DMS114 treated with DMSO at 0.1 percent for 48 hours (cell line): ENCODE results near the gene LGALS9B.
"Not testable (repeated sequence)": the region's sequence is repeated elsewhere in the genome, so short reads cannot be mapped to it uniquely, and the experiment has no call there.

Experiments used
- DNase-seq: peaks from one replicate; lab custom pipeline; 2025; ENCODE audit not compliant: unreplicated experiment; lab: John Stamatoyannopoulos, UW

LGALS9B gene

DNA sequence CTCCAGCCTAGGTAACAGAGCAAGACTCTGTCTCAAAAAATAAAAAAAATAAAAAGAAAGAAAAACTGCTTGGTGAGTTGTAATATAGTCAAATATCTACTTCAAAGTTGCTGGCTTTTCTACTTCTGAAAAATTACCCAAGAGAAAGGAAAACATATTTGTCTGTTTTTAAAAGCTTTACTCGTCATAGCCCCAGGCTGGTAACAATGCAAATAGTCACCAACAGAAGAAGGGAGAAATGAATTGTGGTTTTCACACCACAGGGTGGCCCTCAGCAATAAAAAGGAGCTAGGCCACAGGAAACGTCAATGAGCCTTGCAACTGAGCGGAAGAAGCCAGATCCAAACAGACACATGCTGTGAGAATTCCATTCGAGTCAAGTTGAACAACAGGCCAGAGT, 1.8 kb upstream of the LGALS9B start:
- not testable (repeated sequence) for DNase-seq

DNA sequence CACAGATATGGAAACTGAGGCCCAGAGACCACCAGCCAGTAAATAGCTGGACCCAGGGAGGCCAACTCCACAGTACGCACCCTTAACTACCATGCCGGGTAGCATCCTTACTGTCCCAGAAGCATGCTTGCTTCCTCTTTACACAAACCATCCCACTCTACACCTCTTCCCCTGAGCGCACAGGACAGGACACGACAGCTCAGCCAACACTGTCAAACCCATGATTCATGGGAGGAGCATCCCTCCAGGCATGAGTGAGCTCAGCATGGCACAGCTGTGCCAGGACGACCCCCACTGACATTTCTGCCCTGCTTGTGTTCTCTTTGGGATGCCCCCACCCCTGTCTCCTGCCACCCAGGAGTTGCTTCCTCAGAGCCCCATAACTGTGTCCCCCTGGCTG, 340 bp downstream of the LGALS9B start:
- DNase-seq = not testable (repeated sequence)

DNA sequence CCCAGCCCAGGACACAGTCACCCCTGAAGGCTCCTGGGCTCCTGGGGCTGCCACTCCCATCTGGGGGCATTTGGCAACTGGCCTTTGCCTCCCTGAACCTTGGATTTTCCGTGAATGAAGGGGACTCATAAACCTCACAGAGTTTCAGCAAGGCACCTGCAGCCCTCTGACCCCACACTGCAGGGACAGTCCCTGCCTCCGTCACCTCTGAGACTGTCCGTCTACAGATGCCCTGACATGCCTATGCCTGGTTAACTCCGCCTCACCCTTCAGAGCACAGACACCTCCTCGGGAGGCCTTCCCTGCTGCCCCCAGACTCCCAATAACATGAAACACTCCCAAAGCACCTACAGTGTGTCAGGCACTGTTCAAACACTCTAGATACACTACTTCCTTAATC, 786 bp downstream of the LGALS9B start:
- DNase-seq = not testable (repeated sequence)

DNA sequence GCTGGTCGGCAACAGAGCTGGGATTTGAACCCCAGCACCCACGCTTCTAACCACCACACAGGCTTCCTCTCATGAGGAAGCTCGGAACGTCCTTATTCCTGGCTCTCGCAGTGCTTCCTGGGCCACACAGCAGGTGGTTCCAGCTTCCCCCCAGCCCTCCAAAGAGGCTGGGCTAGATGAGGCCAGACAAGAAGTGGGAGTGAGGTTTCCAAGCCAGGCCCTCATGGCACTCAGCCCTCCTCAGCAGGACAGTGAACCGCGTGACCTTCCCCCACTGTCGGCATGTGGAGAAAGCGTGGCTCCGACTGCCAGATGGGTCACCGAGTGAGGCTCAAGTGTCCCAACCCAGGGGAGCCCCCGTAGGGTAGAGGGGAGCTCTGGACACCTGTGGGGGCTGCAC, 1.8 kb downstream of the LGALS9B start:
- DNase-seq = not testable (repeated sequence)

DNA sequence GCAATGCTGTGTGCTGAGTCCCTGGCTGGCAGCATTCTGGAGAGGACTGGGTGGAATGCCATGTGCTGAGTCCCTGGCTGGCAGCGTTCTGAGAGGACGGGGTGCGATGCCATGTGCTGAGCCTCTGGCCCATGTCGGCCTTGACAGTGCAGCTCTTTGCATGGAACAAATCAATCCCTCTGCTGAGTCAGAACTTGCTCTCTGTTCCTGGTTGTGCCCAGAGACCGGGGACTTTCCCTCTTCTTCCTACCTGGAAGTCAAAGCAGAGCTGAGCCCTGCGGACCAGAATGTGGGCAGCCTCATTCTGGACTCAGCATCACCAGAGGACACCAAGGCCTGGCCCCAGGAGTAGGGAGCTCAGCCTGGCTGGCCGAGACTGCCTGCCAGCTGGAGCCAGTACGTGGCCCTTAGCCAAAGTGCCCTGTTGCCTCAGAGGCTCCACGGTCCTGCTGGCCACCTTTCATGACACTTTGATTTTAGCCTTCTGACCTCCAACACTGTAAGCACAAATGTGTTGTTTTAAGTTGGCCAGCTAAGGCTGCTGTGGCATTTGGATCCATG, 2.4 kb downstream of the LGALS9B start:
- not testable (repeated sequence) for DNase-seq

DNA sequence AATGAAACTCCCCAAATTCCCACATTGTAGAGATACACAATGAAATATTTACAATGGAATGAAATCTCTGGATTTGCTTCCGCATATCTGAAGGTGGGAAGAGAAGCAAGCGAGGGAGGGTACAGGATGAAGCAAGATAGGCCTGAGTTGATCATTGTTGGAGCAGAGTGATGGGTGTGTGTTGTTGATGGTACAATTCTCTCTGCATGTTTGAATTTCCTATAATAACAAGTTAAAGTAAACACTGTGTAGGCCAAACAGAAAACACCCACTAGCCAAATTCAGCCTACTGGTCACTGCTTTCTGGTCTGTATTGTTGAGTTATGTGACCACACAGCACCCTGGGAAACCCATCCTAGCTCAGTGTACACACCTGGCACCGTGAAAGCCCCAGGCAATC, 5.2 kb downstream of the LGALS9B start:
- not testable (repeated sequence) for DNase-seq

DNA sequence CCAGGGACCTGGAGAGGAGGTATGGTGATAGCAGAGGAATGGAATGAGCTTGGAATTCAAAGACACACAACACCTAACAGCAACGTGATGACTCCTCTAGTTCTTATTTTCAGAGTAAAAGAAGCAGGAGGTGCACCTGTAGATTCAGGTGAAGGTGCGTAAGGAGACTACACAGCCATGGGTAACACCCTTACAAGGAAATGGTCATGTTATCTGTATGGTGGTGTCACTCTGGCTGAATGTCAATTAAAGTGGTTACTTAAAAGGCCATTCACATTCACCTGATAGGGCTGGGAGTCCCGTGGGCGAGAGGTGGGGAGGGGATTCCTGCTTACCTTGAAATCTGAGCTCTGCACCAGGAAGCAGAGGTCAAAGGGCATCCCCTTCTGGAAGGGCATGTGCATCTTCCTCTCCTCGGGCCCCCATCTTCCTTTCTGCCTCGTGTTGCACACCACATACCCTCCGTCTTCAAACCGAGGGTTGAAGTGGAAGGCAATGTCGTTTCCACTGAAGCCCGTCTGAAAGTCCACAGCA, 9.4 kb downstream of the LGALS9B start:
- not testable (repeated sequence) for DNase-seq

DNA sequence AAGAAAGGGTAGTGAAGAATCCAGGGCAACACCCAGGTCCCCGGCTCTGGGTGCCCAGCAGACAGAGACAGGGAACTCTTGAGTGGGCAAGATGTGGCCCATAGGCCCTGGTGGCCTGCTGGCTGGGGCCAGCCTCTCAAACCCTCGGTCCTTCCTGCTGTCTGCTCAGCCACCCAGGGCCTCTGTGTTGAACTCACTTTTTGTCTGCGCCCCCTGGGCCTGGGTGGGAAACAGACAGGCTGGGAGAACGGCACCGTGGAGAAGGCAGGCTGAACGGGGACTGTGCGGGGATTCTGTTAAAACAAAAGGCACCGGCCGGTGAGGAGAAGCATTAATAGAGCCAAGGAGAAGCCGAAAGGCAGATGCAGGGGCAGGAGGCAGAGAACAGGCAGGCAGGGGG, 12.2 kb downstream of the LGALS9B start:
- DNase-seq = not testable (repeated sequence)

DNA sequence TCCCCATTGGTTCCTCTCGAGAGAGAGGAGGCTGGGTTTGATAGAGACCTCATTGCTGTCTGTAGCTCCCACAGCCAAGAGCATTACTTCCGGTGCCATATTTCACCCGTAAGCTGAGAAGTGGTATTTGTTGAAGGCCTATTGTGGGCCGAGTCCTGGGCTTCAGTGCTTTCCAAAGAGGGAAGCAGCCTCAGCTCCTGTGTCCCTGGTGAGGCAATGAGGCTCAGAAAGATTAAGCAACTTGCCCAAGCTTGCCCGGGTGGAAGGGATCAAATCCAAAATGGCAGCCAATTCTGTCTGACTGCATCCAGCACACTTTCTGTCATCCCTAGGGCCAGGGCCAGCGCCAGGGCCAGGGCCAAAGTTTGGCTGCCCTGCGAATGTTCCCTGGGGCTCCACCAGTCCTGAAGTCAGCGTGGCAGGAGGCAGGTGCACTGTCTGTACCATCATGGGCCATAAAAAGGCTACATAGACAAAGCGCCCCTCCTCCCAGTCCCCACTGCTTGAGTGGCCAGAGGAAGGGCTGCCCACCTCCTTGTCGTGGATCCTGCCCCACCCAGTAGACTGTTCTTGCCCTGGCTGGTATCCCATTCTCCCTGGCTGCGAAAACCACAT, 13.4 kb downstream of the LGALS9B start:
- DNase-seq = not testable (repeated sequence)

DNA sequence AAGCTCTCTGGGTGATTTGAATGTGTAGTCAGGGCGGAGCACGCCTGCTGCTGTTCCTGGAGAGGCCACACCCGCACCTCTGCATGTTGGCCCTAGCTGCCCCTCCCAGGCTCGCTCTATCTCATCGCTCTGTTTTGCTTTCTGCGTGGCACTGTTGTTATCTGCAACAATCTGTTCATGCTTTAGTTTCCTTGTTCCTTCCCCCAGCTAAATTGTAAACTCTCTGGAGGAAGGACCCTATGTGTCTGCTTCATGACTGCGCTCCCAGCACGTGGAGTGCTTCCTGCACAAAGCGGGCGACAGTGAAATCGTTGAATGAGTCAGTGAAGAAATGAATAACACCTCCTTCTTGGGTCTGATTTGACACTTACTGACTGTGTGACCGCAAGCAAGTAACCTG, 16.5 kb downstream of the LGALS9B start:
- not testable (repeated sequence) for DNase-seq

DNA sequence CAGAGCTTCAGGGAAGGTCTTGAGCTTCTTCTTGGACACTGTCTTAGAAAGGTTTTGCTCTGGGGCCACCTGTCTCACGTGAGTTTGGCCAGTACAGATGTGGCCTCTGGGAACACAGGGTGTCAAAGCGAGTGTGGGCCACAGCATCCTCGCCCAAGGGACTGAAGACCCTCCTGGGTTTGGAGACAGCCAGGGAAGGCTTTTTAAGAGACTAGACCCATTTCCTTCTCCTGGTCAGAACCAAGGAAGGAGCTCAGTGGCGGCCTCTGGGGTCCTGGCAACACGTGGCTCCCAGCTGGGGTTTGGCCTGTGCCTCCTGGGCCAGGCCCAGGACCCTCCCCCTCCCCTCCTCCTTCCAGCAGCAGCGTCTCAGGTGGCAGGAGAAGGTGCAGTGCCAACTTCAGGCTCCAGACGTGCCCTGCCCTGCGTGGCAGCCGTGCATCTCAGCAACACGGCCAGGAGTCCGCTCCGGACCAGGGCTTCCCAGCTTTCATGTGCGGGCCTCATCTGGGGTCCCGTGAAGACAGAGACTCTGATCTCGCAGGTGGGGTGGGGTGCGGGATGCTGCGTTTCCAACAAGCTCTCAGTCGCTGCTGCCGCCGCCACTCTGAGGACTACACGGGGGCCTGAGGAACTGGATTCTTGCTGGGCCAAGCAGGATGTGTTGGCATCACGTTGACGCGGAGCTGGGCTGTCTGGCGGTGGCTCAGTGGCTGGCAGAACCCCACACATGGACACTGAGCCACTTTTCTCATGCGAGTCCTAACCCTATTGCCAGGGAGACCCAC, 19.6 kb downstream of the LGALS9B start:
- DNase-seq = not testable (repeated sequence)

DNA sequence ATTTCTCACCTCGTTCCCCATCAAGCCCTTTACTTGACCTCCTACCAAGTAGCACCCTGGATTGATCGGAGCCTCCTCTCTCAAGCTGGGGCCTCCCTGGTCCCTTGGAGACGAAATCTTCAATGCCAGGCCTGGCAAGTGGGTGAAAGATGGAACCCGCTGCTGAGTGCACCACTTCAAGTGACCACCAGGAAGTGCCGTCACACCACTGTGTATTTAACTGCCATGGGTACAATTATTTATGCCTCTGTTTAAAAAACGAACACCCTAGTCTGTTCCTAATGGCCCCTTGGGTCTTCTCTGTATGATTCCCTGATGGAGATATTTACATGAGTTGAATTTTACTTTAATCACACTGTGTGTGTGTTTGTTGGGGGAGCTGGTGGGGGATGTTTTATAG, 20.4 kb downstream of the LGALS9B start:
- not testable (repeated sequence) for DNase-seq

DNA sequence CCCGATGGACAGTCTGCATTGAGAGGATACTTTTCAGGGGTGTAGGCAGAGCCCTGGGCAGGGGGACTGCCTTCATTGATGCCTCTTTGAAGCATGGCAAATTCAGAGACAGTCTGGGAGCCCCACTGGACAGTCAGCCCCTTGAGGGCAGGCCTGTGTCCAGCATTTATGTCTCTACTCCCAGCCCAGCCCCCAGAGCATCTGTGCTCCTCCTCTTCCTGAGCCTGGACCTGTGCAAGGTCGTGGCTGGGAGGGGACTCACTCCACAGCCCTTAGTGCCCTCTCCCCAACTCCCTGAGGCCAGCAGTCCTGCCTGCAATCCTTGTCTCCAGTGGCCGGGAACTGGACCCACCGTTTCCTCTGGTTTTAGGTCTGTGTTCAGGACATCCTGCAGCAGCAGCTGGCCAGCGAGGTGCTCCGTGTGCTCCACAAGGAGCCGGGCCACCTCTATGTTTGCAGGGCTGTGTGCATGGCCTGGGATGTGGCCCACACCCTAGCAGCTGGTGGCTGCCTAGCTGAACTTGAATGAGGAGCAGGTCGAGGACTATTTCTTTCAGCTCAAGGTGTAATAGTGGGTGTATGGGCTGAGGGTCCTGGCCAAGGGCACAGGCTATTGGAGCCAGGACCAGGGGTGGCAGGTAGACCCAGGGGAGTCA, 22.6 kb downstream of the LGALS9B start:
- not testable (repeated sequence) for DNase-seq

DNA sequence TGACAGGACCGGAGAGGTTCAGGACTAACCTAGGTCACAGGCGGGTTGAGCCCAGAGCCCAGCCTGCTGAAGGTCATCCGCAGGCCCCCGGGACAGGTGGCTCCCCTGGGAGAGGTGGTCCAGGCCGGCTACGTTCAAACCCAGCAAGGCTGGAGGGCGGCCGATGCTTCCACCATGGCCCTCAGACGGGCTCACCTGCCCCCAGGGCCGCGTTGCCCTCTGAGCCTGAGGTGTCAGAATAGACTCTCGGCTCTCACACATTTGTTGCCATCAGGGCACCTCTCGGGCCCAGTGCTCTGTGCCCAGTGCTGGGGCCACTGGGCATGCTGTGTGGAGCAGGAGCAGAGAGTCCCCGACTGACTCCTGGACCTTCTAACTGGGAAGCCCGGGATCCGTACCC, 23.2 kb downstream of the LGALS9B start:
- DNase-seq = not testable (repeated sequence)

DNA sequence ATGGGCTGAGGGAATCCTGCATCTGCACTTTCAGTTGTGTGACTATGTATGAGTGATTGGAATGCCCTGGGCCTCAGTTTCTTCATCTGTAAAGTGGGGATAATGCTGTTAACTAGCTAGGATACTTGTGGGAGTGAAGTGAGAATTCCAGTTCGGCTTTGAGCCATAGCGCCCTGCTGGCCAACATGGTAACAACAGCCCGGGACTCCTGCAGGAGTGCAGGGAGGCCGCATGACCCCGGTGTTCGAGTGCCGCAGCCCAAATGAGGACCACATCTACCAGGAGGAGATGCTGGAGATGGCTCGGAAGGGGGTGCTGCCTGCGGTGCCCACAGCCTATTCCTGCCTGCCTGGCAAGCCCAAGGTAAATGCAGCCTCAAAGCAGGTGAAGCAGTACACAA, 23.7 kb downstream of the LGALS9B start:
- not testable (repeated sequence) for DNase-seq

DNA sequence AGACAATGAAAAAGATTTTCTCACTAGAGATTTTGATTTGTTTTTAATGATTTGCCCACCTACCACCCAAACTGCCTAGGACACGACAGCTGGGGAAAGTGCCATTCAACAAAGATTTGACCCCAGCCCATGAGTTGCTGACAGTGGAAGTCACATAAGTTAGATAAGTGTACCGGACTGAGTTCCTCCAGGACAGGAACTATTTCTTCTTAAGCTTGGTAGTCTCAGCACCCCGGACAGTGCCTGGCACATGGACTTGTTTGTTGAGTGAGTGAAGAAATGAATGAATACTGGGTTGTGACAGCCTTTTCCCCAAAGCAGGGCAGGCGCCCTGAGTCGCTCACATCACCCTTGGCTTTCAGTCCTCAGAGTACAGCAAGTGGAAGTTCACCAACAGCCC, 26.7 kb downstream of the LGALS9B start:
- not testable (repeated sequence) for DNase-seq

DNA sequence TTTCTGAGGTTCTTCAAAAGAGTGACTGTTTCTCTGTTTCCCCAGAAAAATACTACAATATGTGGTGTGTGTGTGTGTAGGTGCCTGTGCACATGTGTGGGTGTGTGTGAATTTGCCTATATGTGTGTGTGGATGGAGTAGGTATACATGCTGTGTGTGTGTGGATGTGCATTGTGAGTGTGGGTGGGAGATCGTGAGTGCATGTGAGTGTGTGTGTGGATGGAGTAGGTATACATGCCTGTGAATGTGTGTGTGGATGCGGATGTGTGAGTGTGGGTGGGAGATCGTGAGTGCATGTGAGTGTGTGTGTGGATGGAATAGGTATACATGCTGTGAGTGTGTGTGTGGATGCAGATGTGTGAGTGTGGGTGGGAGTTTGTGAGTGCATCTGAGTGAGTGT, 32.2 kb downstream of the LGALS9B start:
- DNase-seq = not testable (repeated sequence)

DNA sequence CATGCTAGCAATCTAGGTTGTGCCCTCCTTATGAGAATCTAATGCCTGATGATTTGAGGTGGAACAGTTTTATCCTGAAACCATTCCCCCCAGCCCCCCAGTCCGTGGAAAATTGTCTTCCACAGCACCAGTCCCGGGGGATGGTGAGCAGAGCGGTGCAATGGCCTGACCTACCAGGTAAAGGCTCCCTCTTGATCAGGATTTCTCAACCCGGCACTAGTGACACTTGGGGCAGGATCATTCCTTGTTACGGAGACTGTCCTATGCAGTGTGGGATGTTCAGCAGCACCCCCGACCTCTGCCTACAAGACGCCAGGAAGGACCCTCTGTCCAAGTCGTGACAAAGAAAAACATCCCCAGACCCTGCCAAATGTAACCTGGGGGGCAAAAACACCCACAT, 34.0 kb downstream of the LGALS9B start:
- not testable (repeated sequence) for DNase-seq

DNA sequence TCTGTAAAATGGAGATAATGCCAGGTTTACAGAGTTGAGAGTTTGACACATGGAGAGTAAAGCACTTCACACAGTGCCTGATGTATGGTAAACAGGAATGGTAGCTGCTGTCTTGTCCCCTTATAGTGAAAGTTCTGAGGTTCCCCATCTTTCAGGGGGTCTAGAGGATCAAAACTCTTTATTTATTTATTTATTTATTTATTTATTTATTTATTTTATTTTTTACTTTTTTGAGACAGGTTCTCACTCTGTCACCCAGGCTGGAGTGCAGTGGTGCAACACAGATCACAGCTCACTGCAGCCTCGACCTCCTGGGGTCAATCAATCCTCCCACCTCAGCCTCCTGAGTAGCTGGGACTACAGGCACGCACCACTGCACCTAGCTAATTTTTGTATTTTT, 40.1 kb downstream of the LGALS9B start:
- not testable (repeated sequence) for DNase-seq

DNA sequence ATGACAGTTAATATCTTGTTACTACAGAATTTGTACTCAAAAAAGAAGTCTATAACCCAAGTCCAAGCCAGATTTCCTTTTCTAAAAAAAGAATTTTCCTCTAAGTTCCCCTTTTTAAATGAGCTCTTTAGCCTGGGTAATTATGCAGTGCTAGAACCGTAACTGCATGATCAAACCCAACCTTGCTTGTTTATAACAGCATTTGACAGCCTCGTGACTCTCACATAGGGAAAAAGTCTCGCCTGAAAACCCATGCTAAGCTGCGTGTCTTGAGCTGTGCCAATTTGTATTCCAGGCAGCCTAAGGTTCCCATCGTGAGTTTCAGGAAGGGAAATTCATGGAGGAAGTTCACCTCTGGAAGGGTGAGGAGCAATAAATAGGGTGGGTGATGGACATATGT, 44.5 kb downstream of the LGALS9B start:
- not testable (repeated sequence) for DNase-seq

DNA sequence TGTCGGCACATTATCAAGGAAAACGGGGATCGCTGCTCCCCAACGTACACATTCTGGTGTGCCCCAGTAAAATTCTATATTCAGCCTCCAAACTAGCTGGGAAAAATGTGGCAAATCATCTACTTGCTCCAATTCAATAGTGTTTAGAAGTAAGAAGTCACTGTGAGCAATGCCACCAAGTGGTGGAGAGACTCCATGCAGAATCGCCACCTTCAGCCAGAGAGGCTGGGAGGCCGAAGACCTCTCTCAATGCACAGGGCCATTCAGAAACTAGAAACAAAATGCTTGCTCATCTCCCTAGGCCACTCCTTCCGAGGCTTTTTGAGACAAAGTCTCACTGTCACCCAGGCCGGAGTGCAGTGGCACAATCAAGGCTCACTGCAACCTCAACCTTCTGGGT, 48.5 kb downstream of the LGALS9B start:
- DNase-seq = not testable (repeated sequence)
